ENCODE results near the gene AGPAT2. TPM values are rescaled to one million over a fixed set of nuclear protein-coding genes. Genes with fewer than 3 reads are reported as not detected.

Gene AGPAT2
- total and polyA plus RNA-seq, 2 donors (not counting 1 experiment from before 2014, with no cell fraction given): 25.1 to 28.4 TPM

DNA sequence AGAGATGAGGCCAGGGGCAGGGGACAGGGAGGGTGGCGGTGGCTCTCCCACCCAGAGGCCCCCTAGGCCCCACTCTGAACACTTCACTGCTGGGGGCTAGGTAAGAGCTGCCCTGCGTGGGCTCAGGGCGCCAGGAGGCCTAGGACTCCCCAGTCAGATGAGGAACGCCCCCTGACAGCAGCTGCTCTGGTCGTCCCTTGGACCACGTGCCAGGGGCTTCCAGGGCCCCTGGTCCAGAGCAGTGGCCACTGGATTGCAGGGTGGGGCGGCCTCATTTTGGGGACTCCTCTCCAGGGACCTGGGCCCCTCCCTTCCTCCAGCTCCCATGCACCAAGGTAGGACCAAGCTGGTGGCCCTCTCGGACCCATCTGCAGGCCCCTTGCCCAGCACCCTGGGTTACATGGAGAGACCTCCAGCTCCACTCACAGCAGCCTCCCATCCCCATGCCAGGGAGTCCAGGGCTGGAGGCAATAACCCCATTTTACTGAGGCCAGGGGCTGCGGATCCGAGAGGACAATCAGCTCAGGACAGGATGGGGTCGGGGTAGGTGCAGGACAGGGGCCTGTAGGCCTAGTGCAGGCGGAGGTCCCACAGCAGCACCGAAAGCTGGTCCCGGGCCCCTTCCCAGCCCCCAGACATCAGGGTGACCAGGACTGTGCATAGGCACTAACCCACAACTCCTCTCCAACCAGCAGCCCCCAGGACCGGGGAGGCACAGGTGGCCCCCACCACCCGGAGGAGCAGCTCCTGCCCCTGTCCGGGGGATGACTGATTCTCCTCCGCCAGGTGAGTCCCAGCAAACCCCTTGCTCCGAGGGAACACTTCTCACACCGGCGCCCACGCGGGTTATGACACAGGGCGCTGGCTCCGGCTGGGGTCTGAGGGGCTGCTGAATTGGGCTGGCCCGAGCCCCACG is 23.0 kb downstream of the AGPAT2 start:
- DNase-seq (no peak), ATAC-seq (ENCODE audit: low read depth) (no peak)
- H3K27ac ChIP-seq (ENCODE audit: low read length in 2 of 2): no peak overlapping the region
- 71% methylated on average over 27 of the region's 27 CpGs for WGBS (ENCODE audit: insufficient coverage)
- Mint-ChIP-seq H3K4me1 (peaks cover 12% of the 10 kb centered on the region), H3K4me3 (peak overlapping the region; percentile 64), H3K27me3 (peaks cover 20% of the 10 kb centered on the region), H3K27ac (no peak overlapping the region), H3K9me3 (ENCODE audit: insufficient read depth) (no peaks in the 10 kb centered on the region)
- no peaks in the 10 kb centered on the region for H3K36me3 ChIP-seq (replicated peaks in 1 of 2; ENCODE audit: control extremely low read depth in 1 of 2, control insufficient read depth in 1 of 2, extremely low read depth in 1 of 2, insufficient read depth in 2 of 2, low read length in 1 of 2)
- H3K79me2 ChIP-seq (ENCODE audit: control insufficient read depth, insufficient read depth, low read length): no peaks in the 10 kb centered on the region
- ChIA-PET CTCF (interaction anchor here (1.1 kb wide), 1 partner anchor 126 kb away, joined by 3 read pairs; no protein-coding TSS in a partner anchor), POLR2A (no interaction called here)
- intact Hi-C loops (cut with micrococcal nuclease): loop anchor here (10.0 kb wide), 1 partner anchor 51 kb away; the partner anchor contains the start of gene DIPK1B
- no peak overlapping the region for H3K9ac ChIP-seq (ENCODE audit: low read length)
- TF ChIP-seq, protein P1, sequence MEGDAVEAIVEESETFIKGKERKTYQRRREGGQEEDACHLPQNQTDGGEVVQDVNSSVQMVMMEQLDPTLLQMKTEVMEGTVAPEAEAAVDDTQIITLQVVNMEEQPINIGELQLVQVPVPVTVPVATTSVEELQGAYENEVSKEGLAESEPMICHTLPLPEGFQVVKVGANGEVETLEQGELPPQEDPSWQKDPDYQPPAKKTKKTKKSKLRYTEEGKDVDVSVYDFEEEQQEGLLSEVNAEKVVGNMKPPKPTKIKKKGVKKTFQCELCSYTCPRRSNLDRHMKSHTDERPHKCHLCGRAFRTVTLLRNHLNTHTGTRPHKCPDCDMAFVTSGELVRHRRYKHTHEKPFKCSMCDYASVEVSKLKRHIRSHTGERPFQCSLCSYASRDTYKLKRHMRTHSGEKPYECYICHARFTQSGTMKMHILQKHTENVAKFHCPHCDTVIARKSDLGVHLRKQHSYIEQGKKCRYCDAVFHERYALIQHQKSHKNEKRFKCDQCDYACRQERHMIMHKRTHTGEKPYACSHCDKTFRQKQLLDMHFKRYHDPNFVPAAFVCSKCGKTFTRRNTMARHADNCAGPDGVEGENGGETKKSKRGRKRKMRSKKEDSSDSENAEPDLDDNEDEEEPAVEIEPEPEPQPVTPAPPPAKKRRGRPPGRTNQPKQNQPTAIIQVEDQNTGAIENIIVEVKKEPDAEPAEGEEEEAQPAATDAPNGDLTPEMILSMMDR (IDR thresholded peaks at IDR 0.05): no peak
- no peak overlapping the region for H2AFZ ChIP-seq (ENCODE audit: insufficient read depth, low read depth, low read length, poor library complexity, severe bottlenecking)
- no peaks in the 10 kb centered on the region for H4K20me1 ChIP-seq (ENCODE audit: control insufficient read depth, insufficient read depth, low read length, poor library complexity, severe bottlenecking)
- peaks cover 9 to 20% of the 10 kb centered on the region in 2 donors for H3K4me1 ChIP-seq (ENCODE audit: control insufficient read depth in 2 of 2, insufficient read depth in 2 of 2, low read length in 2 of 2)
- H3K27me3 ChIP-seq (replicated peaks in 1 of 4; ENCODE audit: control extremely low read depth in 1 of 4, control insufficient read depth in 3 of 4, insufficient read depth in 4 of 4, low read length in 3 of 4): peaks cover 0 to 75% (median 36%) of the 10 kb centered on the region in 4 experiments
- H3K9me3 ChIP-seq (ENCODE audit: control extremely low read depth in 1 of 3, control insufficient read depth in 2 of 3, insufficient read depth in 1 of 3, low read length in 2 of 3): peaks cover 0 to 19% (median 0%) of the 10 kb centered on the region in 3 donors
- H3K4me2 ChIP-seq (replicated peaks; ENCODE audit: low read depth, low read length, poor library complexity, severe bottlenecking): no peak overlapping the region
- no peak overlapping the region for H3K4me3 ChIP-seq (ENCODE audit: control extremely low read depth in 1 of 5, extremely low read depth in 1 of 5, insufficient read depth in 1 of 5, low read depth in 2 of 5, low read length in 4 of 5)

Data from B cell (primary cell).